T-helper 22 cell (primary cell): ENCODE data around the gene SNAPIN.
"Not testable (repeated sequence)": the region's sequence is repeated elsewhere in the genome, so short reads cannot be mapped to it uniquely, and the experiment has no call there.

Experiments
- DNase-seq: peaks from one replicate; pipeline ENCODE4 v3.0.0-alpha.2; 2020; ENCODE audit warnings: low read depth

Gene SNAPIN

DNA sequence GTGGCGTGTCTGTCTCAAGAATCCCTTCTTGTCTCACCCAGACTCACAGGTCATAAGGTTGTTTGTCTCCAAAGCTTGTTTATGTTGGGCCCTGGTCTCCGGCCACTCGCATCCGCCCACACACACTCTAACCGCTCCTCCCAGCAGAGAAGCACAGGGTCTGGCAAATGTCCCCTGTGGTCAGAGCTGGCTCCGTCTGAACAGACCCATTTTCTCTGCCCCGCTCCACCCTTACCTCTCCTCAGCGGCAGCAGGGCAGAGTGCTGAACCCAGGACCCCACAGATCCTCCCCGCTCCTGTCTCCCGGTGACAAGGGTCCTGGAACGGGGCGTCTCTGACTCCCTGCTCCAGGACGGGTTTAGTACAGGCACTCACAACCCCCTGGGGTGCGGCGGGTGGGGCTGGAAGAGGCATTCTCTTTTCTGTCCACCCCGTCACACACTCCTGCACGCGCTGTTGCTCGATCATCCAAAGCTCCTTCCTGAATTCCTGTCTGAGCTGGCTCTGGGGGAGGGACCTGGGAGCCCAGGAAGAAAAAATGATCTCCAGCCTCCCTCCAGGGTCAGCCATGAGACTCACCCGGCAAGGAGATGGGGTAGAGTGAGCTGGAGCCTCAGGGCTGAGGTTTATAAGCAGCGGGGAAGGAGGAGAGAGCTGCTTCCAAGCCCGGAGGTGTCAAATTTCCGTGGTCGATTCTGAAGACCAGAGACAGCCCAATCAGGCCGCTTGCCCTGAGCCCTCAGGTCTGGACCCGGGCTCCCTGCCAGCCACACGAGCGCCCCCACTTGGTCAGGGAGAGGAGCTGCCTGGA, 31.4 kb upstream of the SNAPIN start, which contains the start of gene S100A13:
TSS of gene S100A13 (minus strand) at position 602 of the 811 bp plus-strand sequence. CDS start 1,033 bp downstream, outside the sequence.
- DNase-seq = no peak

DNA sequence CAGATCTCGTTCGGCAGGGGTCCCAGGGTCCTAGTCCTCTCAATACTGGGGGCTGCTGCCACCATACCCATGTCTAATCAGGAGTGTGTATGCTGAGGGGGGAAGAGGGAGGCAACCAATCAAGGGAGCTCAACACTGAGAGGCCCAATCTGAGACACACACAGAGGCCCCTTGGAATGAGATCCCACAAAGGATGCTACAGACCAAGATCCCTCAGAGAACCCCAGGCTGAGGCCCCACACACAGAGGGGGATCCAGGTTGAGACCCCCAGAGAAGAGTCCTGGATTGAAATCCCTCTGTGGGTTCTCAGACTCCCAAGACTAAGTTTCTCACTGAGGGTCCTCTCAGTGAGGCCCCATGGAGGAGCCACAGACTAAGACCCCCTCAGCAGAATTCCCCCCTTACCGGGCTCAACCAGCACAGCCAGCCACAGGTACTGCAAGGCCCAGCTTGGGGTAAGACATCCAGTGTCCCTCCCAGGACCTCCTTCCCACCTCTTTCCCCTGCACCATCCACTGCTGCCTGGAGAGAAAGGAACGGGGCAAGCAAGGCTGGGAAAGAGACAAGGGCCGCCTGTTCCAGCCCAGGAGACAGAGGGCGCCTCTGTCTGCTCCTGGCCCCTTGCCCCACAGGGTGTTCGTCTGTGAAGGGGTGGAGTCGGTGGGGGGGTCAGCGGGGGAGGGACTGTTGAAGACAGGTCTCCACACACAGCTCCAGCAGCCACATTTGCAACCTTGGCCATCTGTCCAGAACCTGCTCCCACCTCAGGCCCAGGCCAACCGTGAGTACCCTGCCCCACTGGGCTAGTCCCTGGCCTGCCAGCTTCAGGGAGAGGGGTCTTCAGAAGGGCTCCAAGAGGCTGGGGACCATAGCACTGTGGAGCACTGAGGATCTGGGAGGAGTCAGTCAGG, 30.5 kb upstream of the SNAPIN start, which contains the start of gene S100A1:
TSS of gene S100A1 (plus strand) at position 720 of the 912 bp plus-strand sequence. CDS start 2,088 bp downstream, outside the sequence.
- no peak for DNase-seq

DNA sequence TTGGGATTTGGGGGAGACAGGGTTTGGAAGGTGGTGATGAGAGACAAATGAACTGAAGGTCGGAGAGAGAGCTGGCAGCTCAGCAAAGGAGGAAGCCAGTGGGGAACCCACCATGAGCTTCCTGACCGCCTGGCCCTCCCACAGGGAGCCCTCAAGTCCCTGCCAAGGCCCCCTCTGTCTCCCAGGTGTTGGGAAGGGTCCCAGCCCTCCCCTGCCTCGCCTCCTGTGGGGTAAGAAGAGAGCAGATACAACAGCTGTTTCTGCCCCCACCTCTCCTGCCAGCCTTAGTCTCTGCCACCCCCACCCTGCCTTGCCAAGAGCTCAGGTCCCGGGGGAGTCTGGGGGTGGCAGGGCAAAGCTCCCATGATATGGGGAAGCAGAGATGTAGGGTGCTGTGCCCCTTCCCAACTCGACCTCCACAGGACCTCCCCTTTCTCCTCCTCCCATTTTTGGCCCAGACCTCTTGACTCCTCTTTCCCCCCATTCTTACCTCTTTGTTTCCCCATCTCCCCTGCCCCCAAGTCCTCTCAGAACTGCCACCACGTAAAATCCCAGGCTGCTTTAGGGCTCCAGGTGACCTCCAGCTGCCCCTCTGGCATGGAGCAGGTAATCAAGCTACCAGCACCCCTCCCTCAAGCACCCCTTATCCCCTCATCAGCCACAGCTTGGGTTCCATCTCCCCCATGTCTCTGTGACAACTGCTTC, 29.7 kb upstream of the SNAPIN start:
- DNase-seq = no peak

DNA sequence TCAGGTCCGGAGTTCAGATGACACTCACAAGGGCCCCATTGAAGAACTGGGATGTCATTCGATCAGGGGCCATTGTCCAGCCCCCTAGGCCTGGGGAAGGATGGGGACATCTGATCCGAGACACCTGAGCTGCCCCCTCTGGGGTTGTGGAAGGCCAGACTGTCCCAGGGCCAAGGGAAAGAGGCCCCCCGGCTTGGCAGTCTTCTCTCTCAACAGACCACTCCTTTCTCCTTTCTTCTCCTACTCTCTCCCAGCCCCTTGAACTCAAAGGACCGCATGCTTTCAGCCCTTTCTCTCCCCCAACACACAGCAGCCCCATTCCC, 29.2 kb upstream of the SNAPIN start:
- no peak for DNase-seq

DNA sequence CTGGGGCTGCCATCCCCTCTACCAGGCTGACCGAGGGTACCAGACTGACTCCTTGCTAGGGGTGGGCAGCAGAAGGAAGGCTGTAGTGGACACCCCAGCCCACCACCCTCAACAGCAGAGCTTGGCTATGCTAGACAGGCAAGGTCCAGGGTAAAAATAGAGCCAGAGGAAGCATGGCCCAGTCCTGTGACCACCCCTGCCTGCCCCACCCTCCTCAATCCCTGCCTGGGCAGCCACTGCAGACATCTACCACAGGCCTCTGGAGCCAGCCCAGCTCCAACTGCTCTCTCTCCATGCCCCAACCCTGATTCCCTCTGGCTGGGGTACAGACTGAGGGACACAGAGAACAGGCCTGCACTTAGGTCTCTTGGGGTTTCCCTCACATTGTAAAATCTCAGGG, 28.5 kb upstream of the SNAPIN start:
- DNase-seq = no peak

DNA sequence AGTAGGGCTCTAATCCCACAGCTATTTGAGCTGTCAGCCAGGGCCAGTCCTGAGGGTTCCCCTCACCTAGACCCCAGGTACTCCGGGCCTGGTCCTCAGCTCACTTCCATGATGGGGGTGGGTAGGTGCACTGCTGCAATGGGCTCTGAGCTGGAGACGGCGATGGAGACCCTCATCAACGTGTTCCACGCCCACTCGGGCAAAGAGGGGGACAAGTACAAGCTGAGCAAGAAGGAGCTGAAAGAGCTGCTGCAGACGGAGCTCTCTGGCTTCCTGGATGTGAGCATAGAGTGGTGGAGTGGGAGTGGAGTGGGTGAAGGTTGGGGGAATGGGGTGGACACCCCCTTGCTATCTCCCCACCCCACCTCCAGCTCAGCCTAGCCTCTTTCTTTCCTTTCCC, 28.1 kb upstream of the SNAPIN start:
- DNase-seq = no peak

DNA sequence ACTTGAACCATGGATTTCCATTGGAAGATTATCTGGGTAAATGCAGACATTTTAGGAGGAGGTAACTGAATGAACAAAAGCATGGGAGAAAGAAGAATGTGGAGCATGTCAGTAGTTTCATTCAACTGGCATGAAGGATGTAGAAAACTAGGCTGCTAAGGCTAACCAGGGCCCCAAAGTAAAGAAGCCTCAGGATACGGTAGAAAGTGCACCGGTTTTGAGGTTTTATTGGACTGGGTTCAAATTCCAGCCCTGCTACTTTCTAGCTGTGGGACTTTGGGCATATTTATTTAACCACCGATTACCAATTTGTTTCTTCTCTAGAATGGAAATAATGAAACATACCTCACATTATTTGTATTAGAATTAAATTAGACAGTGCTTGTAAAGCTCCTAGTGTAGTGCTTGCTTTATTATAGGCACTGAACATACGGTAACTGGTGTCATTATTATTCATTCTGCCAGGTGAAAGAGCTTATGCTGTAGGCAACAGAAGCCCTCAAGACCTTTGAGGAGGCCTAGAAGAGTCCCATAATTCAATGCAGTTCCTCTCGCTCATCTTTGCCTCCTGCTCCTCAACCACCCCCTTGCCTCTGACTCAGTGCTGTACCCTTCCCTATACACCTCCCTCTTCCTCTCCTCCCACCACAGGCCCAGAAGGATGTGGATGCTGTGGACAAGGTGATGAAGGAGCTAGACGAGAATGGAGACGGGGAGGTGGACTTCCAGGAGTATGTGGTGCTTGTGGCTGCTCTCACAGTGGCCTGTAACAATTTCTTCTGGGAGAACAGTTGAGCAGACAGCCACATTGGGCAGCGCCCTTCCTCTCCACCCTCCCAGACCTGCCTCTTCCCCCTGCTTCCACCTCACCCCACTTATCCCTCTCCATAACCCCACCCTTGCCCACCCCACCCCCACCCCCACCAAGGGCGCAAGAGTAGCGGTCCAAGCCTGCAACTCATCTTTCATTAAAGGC, 27.2 kb upstream of the SNAPIN start:
- no peak for DNase-seq

DNA sequence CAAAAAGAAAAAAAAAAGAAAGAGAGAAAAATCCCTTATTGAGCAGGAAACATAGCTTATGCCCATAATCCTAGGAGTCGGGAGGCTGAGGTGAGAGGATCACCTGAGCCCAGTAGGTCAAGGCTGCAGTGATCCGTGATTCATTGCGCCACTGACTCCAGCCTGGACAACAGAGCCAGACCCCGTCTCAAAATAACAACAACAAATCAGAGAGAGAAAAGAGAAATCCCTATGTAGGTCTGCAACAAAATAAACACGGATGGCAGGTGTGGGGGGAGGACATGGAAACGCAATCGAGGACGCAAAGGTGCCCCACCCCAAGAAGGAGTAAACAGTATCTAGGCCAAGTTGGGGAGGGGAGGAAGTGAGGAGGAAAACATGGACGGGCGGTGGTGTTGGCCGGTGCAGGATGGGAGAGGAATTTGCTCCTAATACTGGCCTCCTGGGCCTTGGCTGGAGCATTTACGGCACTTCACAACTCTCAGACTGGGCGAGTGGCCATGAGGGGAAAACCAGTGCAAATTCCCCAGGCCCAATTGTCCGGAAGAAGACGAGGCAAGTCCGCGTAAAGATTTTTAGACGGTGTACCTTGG, 25.2 kb upstream of the SNAPIN start:
- no peak for DNase-seq

DNA sequence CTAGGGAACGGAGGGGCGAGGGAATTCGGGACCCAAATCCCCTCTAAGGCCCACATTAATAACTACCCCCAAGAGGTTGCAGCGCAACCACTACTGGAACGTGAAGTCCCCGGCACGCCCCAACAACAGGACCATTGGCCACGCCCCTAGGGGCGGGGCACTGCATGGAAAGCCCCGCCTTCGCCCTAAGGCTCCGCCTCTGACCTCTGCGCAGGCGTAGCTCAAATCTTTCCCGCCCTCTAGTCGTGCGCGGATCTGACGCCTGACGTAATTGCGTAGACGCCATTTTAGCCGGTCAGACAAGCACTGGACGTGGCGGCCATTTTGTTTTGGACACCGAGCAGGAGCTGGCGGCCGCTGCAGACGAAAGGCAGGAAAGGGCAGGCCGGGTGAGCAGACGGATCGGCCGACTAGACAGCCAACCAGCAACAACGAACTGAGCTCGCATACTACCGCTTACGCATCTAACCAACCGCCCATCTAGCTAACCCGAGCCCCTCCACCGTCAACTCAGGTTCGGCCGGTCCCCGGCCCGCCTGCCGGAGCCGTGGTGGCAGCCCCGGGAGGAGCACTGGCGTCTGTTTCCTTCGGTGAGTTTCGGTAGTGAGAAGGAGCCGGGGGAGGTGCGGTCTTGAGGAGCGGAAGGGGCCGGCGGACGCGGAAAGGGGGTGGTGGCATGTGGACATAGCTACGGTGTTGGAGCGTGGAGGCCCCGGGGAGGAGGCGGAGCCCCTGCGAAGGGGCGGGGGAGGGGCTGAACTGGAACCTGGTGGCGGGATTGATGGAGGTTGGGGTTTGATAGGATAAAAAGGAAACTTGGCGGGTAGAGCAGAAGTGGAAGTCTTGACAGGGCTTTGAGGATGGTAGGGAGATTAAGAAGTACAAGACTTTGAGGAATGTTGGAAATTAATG, 24.5 kb upstream of the SNAPIN start, which contains the start of gene CHTOP:
TSS of gene CHTOP (plus strand) at position 313 of the 912 bp plus-strand sequence. CDS start 2,523 bp downstream, outside the sequence.
- peak; percentile 90 for DNase-seq

DNA sequence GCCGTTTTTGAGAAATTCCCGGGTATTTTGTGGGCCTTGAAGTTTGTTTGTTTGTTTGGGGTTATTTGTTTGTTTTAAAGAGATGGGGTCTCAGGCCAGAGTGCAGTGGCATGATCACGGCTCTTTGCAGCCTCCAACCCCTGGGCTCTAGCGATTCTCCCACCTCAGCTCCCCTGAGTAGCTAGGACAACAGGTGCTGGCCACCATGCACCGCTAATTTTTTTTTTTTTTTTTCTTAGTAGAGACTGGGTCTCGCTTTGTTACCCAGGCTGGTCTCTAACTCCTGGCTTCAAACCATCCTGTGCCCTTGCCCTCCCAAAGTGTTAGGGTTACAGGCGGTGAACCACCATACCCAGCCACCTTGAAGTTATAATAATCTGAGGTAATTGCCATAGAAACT, 22.6 kb upstream of the SNAPIN start:
- DNase-seq = no peak

DNA sequence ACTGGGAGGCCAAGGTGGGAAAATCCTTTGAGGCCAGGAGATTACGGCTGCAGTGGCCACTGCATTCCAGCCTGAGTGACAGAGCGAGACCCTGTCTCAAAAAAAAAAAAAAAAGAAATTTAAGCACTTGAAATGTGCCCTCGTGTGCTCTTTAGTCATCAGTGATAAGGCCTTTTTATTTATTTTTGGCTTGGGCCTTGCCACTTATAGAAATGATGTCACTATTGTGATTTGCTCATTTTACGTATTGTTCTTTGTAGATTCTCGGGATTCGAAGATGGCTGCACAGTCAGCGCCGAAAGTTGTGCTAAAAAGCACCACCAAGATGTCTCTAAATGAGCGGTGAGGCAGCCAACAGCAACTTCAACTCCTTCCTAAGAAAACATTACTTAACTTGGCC, 22.2 kb upstream of the SNAPIN start:
- DNase-seq = no peak

DNA sequence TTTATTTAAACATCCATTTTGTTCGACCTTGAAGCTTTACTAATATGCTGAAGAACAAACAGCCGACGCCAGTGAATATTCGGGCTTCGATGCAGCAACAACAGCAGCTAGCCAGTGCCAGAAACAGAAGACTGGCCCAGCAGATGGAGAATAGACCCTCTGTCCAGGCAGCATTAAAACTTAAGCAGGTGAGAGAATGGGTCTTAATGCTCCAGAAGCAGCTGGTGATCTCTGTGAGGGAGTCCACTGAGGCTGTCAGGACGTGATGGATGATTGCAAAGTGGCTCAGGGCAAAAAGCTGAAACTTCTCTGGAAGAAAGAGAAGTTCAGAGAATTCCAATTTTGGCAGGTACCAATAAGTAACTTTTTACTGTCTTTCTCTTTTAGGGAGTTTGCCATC, 20.2 kb upstream of the SNAPIN start:
- no peak for DNase-seq

DNA sequence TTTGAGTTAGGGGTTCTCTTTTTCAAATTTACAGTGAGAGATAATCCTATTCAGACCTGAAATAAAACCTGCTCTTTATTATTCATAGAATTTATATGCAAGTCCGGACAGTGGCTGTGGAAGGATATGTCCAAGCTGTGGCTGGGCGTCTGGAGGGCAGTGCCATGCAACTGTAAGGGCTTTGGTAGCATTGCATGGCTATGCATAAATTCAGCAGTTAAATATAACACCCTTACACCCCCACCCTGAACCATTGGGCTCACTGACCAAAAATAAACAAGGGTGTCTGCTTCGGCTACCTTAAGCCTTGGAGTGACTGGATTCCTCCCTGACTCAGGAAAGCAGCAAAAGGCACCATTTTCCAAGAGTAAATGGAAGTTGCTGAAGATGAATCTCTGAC, 19.2 kb upstream of the SNAPIN start:
- DNase-seq = no peak

DNA sequence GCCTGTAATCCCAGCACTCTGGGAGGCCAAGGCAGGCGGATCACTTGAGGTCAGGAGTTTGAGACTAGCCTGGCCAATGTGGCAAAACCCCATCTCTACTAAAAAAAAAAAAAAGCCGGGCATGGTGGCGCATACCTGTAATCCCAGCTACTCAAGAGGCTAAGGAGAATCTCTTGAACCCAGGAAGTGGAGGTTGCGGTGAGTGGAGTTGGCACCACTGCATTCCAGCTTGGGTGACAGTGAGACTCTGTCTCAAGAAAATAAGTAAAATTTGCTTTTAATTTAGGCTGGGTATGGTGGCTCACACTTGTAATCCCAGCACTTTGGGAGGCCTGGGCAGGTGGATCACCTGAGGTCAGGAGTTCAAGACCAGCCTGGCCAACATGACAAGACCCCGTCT, 18.3 kb upstream of the SNAPIN start:
- not testable (repeated sequence) for DNase-seq

DNA sequence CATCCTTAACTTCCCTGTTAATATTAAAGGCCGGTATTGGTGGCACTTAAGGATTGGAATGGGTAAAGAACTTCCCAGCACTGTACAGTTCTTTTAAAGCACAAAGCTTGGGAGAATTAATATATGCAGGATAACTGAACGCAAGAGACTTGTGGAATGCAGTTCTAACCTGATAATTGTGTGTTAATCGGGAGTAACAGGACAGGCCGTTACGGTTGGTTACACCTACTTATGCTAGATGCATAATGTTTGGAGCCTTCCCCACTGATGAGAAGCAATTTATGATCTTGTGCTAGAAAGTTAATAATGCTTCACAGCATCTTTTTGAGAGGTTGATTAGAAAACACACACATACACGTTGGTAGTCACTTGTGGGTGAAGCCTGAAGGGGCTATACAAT, 17.6 kb upstream of the SNAPIN start:
- no peak for DNase-seq

DNA sequence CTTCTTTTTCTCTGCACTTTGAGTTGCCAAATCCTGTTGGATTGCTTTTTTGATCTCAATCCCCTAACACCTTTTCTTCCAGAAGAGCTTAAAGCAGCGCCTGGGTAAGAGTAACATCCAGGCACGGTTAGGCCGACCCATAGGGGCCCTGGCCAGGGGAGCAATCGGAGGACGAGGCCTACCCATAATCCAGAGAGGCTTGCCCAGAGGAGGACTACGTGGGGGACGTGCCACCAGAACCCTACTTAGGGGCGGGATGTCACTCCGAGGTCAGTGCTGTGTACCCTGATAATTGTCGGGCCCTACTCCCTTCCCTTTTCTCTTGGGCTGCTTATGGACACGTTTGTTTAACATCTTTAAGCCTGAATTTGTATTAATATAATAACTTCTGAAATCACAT, 16.3 kb upstream of the SNAPIN start:
- no peak for DNase-seq

DNA sequence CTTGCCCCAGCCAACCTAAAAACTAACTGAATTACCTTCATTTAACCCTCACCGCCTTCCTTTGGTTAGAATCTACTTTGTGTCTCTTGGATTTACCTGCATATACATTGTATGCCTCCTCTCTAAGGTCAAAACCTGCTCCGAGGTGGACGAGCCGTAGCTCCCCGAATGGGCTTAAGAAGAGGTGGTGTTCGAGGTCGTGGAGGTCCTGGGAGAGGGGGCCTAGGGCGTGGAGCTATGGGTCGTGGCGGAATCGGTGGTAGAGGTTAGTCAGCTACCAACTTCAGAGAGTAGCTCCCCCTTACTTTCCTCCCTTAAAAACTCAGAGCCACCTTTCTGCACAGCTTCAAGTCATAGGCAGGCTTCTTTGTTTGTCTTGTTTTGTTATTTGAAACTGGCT, 15.4 kb upstream of the SNAPIN start:
- DNase-seq = no peak

DNA sequence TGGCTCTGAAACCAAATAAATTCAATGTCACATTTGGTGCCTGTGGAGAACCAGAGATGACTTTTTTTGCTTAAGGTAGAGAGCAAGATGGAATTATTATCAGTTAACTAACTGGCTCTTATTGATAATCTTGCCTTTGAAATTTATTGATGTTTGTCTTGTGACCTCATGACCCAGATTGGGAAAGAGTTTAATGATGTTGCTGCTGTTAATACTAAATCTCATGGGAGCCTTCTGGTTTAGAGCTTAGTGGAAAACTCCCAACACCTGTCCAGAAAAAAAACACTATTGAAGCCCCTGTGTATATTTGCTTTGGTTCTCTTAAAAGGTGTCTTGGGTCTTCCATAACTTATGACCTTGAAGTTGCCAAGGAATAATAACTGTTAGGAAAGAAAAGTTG, 14.7 kb upstream of the SNAPIN start:
- DNase-seq = no peak

DNA sequence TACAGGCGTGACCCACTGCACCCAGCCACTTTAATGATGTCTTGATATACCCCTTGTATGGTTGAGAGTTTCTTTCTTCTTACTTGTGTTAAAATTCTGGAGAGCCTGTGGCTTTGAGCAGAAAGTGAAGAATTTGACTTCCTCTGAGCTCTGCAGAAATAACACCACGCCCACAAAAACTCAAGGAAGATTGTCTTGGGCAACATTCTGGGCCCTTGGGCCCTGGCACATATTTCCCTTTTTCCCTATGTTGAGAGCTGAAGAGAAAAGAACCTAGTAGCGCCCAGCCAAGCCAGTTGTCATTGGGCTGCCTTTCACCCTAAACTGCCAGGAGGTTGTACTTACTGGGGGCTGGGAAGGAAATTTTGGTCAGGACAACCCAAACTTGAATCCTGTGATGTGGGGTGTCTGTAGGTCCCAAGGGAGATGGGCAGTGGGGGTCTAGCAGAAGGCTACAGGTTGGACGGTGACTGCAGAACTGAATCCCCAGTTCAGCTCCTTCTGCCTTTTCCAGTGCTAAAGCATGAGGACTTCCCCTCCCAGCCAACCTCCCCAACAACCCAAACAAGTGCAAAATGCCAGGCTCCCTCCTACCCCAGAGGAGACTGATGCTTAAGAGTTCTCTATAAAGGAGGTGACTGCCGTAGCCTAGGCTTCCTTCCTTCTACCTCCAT, 11.7 kb upstream of the SNAPIN start:
- DNase-seq = no peak
